Ishikawa (cell line): ENCODE results near the gene TCP11.

Experiments
- CEBPB ChIP-seq: IDR thresholded peaks from 2 replicates; pipeline ENCODE4 v1.6.1; 2012
- CREB1 ChIP-seq: IDR thresholded peaks from 2 replicates; pipeline ENCODE4 v1.6.1; 2012; ENCODE audit warnings: low read depth
- EGR1 ChIP-seq: IDR thresholded peaks from 2 replicates; pipeline ENCODE4 v1.6.1; 2012
- EP300 ChIP-seq: IDR thresholded peaks from 2 replicates; pipeline ENCODE4 v1.6.1; 2012; ENCODE audit warnings: borderline replicate concordance
- FOXM1 ChIP-seq: IDR thresholded peaks from 2 replicates; pipeline ENCODE4 v1.6.1; 2012; ENCODE audit warnings: low read depth, borderline replicate concordance
- NFIC ChIP-seq: IDR thresholded peaks from 2 replicates; pipeline ENCODE4 v1.6.1; 2012
- RAD21 ChIP-seq: IDR thresholded peaks from 2 replicates; pipeline ENCODE4 v1.6.1; 2012; ENCODE audit warnings: low read depth
- TAF1 ChIP-seq: IDR thresholded peaks from 2 replicates; pipeline ENCODE4 v1.6.1; 2012; ENCODE audit warnings: low read depth, mild to moderate bottlenecking
- TCF12 ChIP-seq: IDR thresholded peaks from 2 replicates; pipeline ENCODE4 v1.6.1; 2012; ENCODE audit warnings: low read depth
- TEAD4 ChIP-seq: IDR thresholded peaks from 2 replicates; pipeline ENCODE4 v1.6.1; 2012
- YY1 ChIP-seq: IDR thresholded peaks from 2 replicates; pipeline ENCODE4 v1.6.1; 2012; ENCODE audit warnings: low read depth
- ZBTB7A ChIP-seq: IDR thresholded peaks from 2 replicates; pipeline ENCODE4 v1.6.1; 2012; ENCODE audit warnings: low read depth
- TF ChIP-seq, protein P1 (sequence below): IDR thresholded peaks from 2 replicates; pipeline ENCODE4 v1.6.1; 2012
- TF ChIP-seq, protein P2 (sequence below): IDR thresholded peaks from 2 replicates; pipeline ENCODE4 v1.6.1; 2012; ENCODE audit warnings: low read depth, mild to moderate bottlenecking
- TF ChIP-seq, protein P3 (sequence below): IDR thresholded peaks from 2 replicates; pipeline ENCODE4 v1.6.1; 2012

Gene TCP11

DNA sequence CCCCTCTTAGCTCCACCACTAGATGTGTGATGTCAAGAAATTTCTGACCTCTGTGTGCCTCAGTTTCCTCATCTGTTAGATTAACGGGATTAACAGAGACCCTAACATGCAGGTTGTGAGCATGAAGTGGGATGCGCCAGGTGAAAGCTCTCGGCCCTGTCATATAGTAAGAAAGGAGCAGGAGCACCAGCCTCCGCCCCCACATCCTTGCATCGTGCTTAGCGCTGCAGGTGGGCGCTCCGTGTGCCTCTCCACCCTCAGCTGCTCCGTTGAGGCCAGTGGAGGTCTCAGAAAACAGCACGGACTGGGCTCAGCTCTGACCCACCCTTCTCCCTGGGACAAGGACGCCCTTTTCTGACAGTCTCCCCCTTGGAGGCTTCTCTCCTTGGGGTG, 63.4 kb downstream of the TCP11 start:
- TF ChIP-seq TEAD4, result no peak
- TF ChIP-seq CEBPB, result no peak
- TF ChIP-seq, protein P1, sequence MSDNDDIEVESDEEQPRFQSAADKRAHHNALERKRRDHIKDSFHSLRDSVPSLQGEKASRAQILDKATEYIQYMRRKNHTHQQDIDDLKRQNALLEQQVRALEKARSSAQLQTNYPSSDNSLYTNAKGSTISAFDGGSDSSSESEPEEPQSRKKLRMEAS, result no peak
- no peak for TF ChIP-seq NFIC
- TF ChIP-seq, protein P2, sequence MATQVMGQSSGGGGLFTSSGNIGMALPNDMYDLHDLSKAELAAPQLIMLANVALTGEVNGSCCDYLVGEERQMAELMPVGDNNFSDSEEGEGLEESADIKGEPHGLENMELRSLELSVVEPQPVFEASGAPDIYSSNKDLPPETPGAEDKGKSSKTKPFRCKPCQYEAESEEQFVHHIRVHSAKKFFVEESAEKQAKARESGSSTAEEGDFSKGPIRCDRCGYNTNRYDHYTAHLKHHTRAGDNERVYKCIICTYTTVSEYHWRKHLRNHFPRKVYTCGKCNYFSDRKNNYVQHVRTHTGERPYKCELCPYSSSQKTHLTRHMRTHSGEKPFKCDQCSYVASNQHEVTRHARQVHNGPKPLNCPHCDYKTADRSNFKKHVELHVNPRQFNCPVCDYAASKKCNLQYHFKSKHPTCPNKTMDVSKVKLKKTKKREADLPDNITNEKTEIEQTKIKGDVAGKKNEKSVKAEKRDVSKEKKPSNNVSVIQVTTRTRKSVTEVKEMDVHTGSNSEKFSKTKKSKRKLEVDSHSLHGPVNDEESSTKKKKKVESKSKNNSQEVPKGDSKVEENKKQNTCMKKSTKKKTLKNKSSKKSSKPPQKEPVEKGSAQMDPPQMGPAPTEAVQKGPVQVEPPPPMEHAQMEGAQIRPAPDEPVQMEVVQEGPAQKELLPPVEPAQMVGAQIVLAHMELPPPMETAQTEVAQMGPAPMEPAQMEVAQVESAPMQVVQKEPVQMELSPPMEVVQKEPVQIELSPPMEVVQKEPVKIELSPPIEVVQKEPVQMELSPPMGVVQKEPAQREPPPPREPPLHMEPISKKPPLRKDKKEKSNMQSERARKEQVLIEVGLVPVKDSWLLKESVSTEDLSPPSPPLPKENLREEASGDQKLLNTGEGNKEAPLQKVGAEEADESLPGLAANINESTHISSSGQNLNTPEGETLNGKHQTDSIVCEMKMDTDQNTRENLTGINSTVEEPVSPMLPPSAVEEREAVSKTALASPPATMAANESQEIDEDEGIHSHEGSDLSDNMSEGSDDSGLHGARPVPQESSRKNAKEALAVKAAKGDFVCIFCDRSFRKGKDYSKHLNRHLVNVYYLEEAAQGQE, result no peak
- no peak for TF ChIP-seq CREB1
- no peak for TF ChIP-seq TCF12
- no peak for TF ChIP-seq EGR1
- TF ChIP-seq ZBTB7A, result no peak
- TF ChIP-seq EP300, result no peak

DNA sequence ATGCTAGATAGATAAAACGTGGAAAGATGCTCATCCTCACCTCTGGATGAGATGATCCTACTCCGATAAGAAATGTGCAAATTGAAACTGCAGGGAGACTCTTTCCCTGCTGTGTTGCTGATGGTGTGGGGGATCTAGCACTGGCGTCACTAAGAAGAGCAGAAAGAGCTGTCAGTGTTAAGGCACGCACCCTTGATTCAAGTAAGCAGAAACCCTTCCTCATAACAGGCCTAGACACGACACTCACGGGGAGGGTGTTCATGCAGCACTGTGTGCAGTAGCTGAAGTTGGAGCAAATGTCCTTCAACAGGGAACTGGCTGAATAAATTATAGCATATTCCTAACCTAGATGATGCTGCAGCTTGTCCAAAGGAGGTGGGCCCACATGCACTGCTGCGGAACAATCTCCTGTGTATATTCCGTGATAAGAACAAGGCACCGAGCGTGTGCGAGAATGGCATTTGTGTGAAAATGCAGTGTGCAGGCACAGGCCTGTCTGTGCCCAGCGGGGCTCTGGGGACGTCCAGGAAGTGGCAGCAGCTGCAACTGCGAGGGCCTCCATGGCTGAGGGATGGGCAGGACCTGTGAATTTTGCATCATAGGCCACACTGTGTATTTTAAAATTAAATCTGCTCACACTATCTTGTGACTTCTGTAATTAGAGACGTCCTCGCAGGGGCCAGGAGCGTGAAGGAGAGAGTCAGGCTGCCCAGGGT, 64.0 kb downstream of the TCP11 start:
- no peak for TF ChIP-seq EP300
- TF ChIP-seq CREB1, result no peak
- TF ChIP-seq FOXM1, result no peak
- TF ChIP-seq CEBPB, result no peak
- TF ChIP-seq, protein P2, result no peak
- TF ChIP-seq, protein P3, sequence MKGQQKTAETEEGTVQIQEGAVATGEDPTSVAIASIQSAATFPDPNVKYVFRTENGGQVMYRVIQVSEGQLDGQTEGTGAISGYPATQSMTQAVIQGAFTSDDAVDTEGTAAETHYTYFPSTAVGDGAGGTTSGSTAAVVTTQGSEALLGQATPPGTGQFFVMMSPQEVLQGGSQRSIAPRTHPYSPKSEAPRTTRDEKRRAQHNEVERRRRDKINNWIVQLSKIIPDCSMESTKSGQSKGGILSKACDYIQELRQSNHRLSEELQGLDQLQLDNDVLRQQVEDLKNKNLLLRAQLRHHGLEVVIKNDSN, result no peak
- TF ChIP-seq TCF12, result no peak
- TF ChIP-seq, protein P1, result no peak
- no peak for TF ChIP-seq YY1
- no peak for TF ChIP-seq ZBTB7A
- TF ChIP-seq RAD21, result no peak
- TF ChIP-seq TEAD4, result no peak
- TF ChIP-seq TAF1, result no peak
- no peak for TF ChIP-seq NFIC
- TF ChIP-seq EGR1, result no peak

DNA sequence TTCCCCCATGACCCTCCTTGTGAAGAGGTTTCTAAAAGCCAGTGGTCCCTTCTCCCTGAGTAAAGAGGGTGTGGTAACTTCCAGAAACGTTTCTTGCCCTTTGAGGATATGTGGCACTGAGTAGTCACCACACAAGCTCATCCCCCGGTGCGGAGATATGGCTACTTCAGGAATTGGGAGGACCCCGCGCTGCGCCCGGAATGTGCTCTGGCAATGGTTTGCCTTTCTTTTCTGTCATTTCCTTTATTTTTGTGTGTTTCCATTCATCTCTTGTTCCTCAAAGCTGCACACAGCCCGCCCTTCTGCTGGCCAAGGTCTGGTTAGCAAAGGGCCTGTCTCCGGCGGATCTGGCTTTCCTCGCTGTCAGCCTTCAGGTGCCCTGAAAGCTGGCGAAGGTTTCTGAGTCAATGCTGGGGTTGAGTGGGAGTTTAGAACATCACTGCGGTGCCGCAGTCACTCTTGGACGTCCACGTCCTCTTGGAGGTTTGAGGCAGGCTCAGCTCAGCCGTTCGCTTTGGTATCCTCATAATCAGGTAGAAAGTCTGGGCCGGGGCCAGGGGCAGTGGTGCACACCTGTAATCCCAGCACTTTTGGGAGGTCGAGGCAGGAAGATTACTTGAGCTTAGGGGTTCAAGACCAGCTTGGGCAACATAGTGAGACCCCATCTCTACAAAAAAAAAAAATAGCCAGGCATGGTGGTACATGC, 67.2 kb downstream of the TCP11 start:
- TF ChIP-seq EP300 (no peak), CEBPB (no peak), YY1 (no peak), FOXM1 (no peak), TCF12 (no peak), TAF1 (no peak), RAD21 (no peak), ZBTB7A (no peak), TEAD4 (no peak), NFIC (no peak), EGR1 (no peak), CREB1 (no peak)
- TF ChIP-seq, protein P1, result no peak
- TF ChIP-seq, protein P3, result no peak
- TF ChIP-seq, protein P2, result no peak

DNA sequence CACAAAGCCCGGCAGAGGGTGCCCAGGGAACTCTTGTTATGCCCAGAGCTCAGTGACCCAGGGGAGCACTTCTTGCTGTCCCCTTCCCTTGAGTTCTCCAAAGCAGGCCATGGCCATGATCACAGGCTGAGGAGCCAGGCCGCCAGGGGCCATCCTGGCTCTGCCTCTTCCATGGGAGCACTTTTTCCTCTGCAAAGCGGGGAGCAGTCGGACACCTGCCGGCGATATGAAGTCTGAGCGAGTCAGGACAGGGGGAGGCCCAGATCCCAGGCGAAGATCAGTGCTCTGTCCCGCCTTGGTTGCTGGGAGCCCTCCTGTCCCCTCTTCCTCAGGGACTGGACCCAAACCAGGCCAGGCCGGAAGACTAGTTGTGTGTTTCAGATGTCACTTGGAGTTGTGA, 67.9 kb downstream of the TCP11 start:
- TF ChIP-seq EP300, result no peak
- TF ChIP-seq, protein P3, result no peak
- TF ChIP-seq TEAD4, result no peak
- TF ChIP-seq CREB1, result no peak
